A673 (cell line): ENCODE data around the gene KLHL5. TPM values are rescaled to one million over a fixed set of nuclear protein-coding genes. Genes with fewer than 3 reads are reported as not detected.

ENCODE experiments used
- Bru-seq: library from RNA; stranded (reverse); fragments of 400-500 nt; gene quantifications from one replicate; lab custom pipeline; 2021; lab: Mats Ljungman, UMichigan
- BruChase-seq, 2 experiments: library from RNA; stranded (reverse); fragments of 400-500 nt; gene quantifications; one replicate each; lab custom pipeline; 2021; lab: Mats Ljungman, UMichigan
- BruUV-seq: library from RNA; stranded (reverse); fragments of 400-500 nt; replicated peaks from 2 replicates; lab custom pipeline; 2021; lab: Mats Ljungman, UMichigan
- CTCF ChIA-PET: fragments of 300-600 bp; sonication (Branson Sonifier 250); formaldehyde crosslinking; loops from one replicate; lab custom pipeline; 2022; ENCODE audit warnings: antibody characterized with exemption; lab: Charles Lee
- POLR2A ChIA-PET: fragments of 300-600 bp; sonication (Branson Sonifier 250); formaldehyde crosslinking; loops from one replicate; lab custom pipeline; 2022; ENCODE audit warnings: antibody characterized with exemption; ENCODE audit not compliant: low non-redundant PET; lab: Charles Lee
- DNase-seq: peaks from one replicate; pipeline ENCODE4 v3.0.0-alpha.2; 2015; ENCODE audit warnings: low spot score
- H3K27ac ChIP-seq: fragments of 200-600 bp; sonication (generic); 2 replicates; pipeline ENCODE4 v1.5.1; 2016; ENCODE audit warnings: mixed run types, low read depth, mild to moderate bottlenecking, mixed read lengths, antibody characterized with exemption, low read length; ENCODE audit not compliant: poor library complexity, severe bottlenecking
- H3K27me3 ChIP-seq: fragments of 200-600 bp; sonication (generic); replicated peaks from 2 replicates; pipeline ENCODE4 v1.6.1; 2017; ENCODE audit warnings: mixed run types, low read depth, mild to moderate bottlenecking, mixed read lengths, antibody characterized with exemption, low read length; ENCODE audit not compliant: insufficient read depth, poor library complexity
- H3K36me3 ChIP-seq: fragments of 200-600 bp; sonication (generic); 2 replicates; pipeline ENCODE4 v1.6.1; 2016; ENCODE audit warnings: mixed run types, mild to moderate bottlenecking, mixed read lengths, antibody characterized with exemption, low read length; ENCODE audit not compliant: insufficient read depth, poor library complexity, severe bottlenecking
- H3K4me1 ChIP-seq: fragments of 200-600 bp; sonication (generic); 2 replicates; pipeline ENCODE4 v1.6.1; 2017; ENCODE audit warnings: mixed run types, mild to moderate bottlenecking, mixed read lengths, antibody characterized with exemption, low read length; ENCODE audit not compliant: insufficient read depth, poor library complexity, severe bottlenecking
- H3K4me3 ChIP-seq: fragments of 200-600 bp; sonication (generic); 2 replicates; pipeline ENCODE4 v1.5.1; 2016; ENCODE audit warnings: low read depth, mixed run types, mild to moderate bottlenecking, mixed read lengths, low read length; ENCODE audit not compliant: poor library complexity, severe bottlenecking
- H3K9me3 ChIP-seq: fragments of 200-600 bp; sonication (generic); 2 replicates; pipeline ENCODE4 v1.6.1; 2016; ENCODE audit warnings: mixed run types, low read depth, mild to moderate bottlenecking, mixed read lengths, antibody characterized with exemption, low read length; ENCODE audit not compliant: poor library complexity, severe bottlenecking
- CTCF ChIP-seq: fragments of 300-800, 200-600 bp; sonication (generic); conservative IDR thresholded peaks from 2 replicates; pipeline ENCODE4 v1.5.1; 2017; ENCODE audit warnings: low read depth, mild to moderate bottlenecking, antibody characterized with exemption, low read length, moderate library complexity, mixed read lengths
- EZH2 ChIP-seq: fragments of 200-600 bp; sonication (generic); IDR thresholded peaks from 2 replicates; pipeline ENCODE4 v1.6.1; 2017; ENCODE audit warnings: borderline replicate concordance, low read depth, mild to moderate bottlenecking, mixed read lengths, antibody characterized with exemption, low read length; ENCODE audit not compliant: poor library complexity, severe bottlenecking
- intact Hi-C: fragments of 100-400 bp; cut with micrococcal nuclease; formaldehyde crosslinking; loops from one replicate; pipeline ENCODE4 v1.10.0; 2022; ENCODE audit not compliant: unreplicated experiment
- long read RNA-seq: library from polyadenylated mRNA; stranded (forward); transcript quantifications from one replicate; pipeline ENCODE4 v2.0.0, GENCODE V29; 2022
- total RNA-seq: library from RNA; stranded (reverse); gene quantifications from 2 replicates; pipeline ENCODE4 v1.2.3, GENCODE V29; 2021

Gene KLHL5, protein sequence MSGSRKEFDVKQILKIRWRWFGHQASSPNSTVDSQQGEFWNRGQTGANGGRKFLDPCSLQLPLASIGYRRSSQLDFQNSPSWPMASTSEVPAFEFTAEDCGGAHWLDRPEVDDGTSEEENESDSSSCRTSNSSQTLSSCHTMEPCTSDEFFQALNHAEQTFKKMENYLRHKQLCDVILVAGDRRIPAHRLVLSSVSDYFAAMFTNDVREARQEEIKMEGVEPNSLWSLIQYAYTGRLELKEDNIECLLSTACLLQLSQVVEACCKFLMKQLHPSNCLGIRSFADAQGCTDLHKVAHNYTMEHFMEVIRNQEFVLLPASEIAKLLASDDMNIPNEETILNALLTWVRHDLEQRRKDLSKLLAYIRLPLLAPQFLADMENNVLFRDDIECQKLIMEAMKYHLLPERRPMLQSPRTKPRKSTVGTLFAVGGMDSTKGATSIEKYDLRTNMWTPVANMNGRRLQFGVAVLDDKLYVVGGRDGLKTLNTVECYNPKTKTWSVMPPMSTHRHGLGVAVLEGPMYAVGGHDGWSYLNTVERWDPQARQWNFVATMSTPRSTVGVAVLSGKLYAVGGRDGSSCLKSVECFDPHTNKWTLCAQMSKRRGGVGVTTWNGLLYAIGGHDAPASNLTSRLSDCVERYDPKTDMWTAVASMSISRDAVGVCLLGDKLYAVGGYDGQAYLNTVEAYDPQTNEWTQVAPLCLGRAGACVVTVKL
- total RNA-seq (21.6 and 29.3 TPM in 2 replicates), Bru-seq, nascent RNA (percentile 72 among the genes with signal in this experiment), BruChase-seq, experiment 1, labeled RNA remaining after a 2-hour chase (percentile 70 among the genes with signal in this experiment), BruChase-seq, experiment 2, labeled RNA remaining after a 6-hour chase (percentile 68 among the genes with signal in this experiment)
- long read RNA-seq, transcript KLHL5-205 (11 exons, 2,926 nt): major isoform, 19 of 39 reads
- long read RNA-seq, transcript KLHL5-201 (12 exons, 3,425 nt): minor isoform, 5 of 39 reads
- long read RNA-seq, partial matches to known transcripts: 9 of 39 reads
- long read RNA-seq, other reads (novel, unspliced or antisense): 6 of 39 reads

- H3K36me3 ChIP-seq: no peaks in the 10 kb centered on the region
- H3K9me3 ChIP-seq: no peaks in the 10 kb centered on the region
- no peak for DNase-seq
- BruUV-seq: no TSS peak
- H3K27me3 ChIP-seq: no peaks in the 10 kb centered on the region
- H3K4me1 ChIP-seq: no peaks in the 10 kb centered on the region
- TF ChIP-seq EZH2 (no peak), CTCF (no peak)
- POLR2A ChIA-PET: no interaction called here
- CTCF ChIA-PET: no interaction called here
- no peak within 1 kb of the TSS for H3K27ac ChIP-seq
- H3K4me3 ChIP-seq: no peak within 1 kb of the TSS
- intact Hi-C loops: no loop called here
These were observed at the start of gene KLHL5 for GRCh38 chr4:39062094-39062769. KLHL5 (plus strand) TSS chr4:39062232; CDS start chr4:39062653, 421 bp downstream.

GRCh38 chr4:39014028-39014427 lies 48.0 kb upstream of the KLHL5 start:
- CTCF ChIA-PET: no interaction called here

More at GRCh38 chr4:39014028-39014427, 48.0 kb upstream of the KLHL5 start:
- no peak overlapping the region for H3K4me3 ChIP-seq
- intact Hi-C loops: no loop called here
- H3K4me1 ChIP-seq: no peaks in the 10 kb centered on the region
- H3K27ac ChIP-seq: no peak overlapping the region
- H3K9me3 ChIP-seq: no peaks in the 10 kb centered on the region
- no peak for DNase-seq
- no peaks in the 10 kb centered on the region for H3K27me3 ChIP-seq
- H3K36me3 ChIP-seq: no peaks in the 10 kb centered on the region
- TF ChIP-seq CTCF: no peak
- TF ChIP-seq EZH2: no peak
- no TSS peak for BruUV-seq
- POLR2A ChIA-PET: no interaction called here
